ENCODE results near the gene BRD7.

BRD7 gene

DNA sequence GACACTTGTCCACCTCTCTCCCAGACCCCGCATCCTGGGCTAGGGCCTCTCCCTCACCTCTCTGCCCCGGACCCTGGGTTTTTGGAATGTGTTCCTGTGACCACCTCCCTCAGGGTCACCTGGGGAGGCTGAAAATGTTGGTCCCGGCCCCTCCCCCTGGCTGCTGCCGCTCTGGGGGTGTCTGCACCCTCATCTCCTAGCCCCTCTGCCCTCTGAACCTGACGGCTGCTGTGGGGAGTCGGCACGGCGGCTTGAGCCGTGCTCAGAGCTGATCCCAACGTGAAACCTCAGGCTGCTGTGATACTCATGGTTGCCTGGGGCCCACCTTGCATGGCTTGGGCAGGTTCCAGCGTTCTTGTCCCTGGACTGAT, 59.6 kb downstream of the BRD7 start:
- no peak overlapping the region for H3K4me3 ChIP-seq (replicated peaks; ENCODE audit: low read depth, low read length)
- no peak for DNase-seq (ENCODE audit: low read depth)
- TF ChIP-seq CTCF (IDR thresholded peaks at IDR 0.05; ENCODE audit: low read length, missing control alignments): no peak

DNA sequence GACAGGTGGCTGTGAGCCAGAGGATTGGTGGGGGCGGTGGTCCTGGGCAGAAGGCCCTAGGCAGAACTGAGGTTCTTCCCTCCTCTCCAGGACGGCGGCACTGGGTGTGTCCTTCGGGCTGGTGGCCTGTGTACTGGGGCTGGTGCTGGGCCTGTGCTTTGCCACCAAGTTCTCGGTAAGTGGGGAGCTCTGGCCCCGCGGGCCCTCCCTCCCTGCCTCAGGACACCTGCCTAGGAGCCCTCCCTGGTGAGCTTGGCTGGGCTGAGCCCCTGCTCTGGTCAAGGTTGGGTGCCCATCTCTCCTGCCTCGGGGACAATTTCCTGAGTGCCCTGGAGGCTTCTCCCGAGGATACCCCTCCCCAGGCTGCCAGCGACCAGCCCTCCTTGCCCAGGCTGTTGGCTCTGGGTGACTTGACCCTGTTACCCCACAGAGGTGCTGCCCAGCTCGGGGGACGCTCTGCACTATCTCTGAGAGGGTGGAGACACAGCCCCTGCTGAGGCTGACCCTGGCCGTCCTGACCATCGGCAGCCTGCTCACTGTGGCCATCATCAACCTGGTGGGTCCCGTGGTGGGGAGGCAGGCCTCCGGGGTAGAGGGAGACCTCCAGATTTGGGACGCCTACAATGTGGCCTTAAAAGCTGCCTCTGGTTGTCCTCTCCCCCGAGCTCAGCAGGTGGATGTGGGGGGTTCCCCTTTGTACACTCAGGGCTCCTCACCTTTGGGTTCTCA, 60.4 kb downstream of the BRD7 start:
- H3K4me3 ChIP-seq (replicated peaks; ENCODE audit: low read depth, low read length): no peak overlapping the region
- no peak for DNase-seq (ENCODE audit: low read depth)
- no peak for TF ChIP-seq CTCF (IDR thresholded peaks at IDR 0.05; ENCODE audit: low read length, missing control alignments)

- DNase-seq (ENCODE audit: low read depth): no peak
- H3K4me3 ChIP-seq (replicated peaks; ENCODE audit: low read depth, low read length): no peak overlapping the region
- no peak for TF ChIP-seq CTCF (IDR thresholded peaks at IDR 0.05; ENCODE audit: low read length, missing control alignments)
Observed at GRCh38 chr16:50306287-50306686, 62.5 kb downstream of the BRD7 start.

- no peak for DNase-seq (ENCODE audit: low read depth)
- H3K4me3 ChIP-seq (replicated peaks; ENCODE audit: low read depth, low read length): no peak overlapping the region
- TF ChIP-seq CTCF (IDR thresholded peaks at IDR 0.05; ENCODE audit: low read length, missing control alignments): no peak
Observed at GRCh38 chr16:50305441-50306061, 63.2 kb downstream of the BRD7 start.

- no peak overlapping the region for H3K4me3 ChIP-seq (replicated peaks; ENCODE audit: low read depth, low read length)
- no peak for TF ChIP-seq CTCF (IDR thresholded peaks at IDR 0.05; ENCODE audit: low read length, missing control alignments)
- no peak for DNase-seq (ENCODE audit: low read depth)
Observed at GRCh38 chr16:50304467-50305440, 64.0 kb downstream of the BRD7 start.

GRCh38 chr16:50303605-50304466, 65.0 kb downstream of the BRD7 start:
- H3K4me3 ChIP-seq (replicated peaks; ENCODE audit: low read depth, low read length): no peak overlapping the region
- DNase-seq (ENCODE audit: low read depth): peak; percentile 50
- TF ChIP-seq CTCF (IDR thresholded peaks at IDR 0.05; ENCODE audit: low read length, missing control alignments): no peak

Data from fibroblast of pulmonary artery (primary cell).